Measurements from ENCODE around the gene TASOR. TPM values are rescaled to one million over a fixed set of nuclear protein-coding genes. Genes with fewer than 3 reads are reported as not detected.

Gene TASOR
- polyA plus RNA-seq, 1 of the 3 experiments (the other 2 are of a cell fraction), result 15.3 TPM

DNA sequence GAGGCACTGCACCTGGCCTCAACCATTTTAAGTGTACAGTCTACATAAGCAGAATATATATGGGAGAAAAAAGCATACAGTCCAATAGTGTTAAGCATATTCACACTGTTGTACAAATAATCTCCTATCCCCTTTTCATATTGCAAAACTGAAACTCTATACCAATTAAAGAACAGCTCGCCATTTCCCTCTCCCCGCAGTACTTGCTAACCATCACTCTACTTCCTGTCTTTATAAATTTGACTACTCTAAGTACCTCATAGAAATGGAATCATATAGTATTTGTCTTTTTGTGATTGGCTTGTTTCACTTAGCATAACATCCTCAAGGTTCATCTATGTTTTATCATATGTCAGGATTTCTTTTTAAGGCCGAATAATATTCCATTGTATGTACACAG, 21.6 kb upstream of the TASOR start:
- H3K9ac ChIP-seq, result no peak overlapping the region
- ChIA-PET CTCF (interaction anchor here (0.9 to 7.3 kb wide), 5 partner anchors 94 to 288 kb away, joined by 3 to 199 read pairs (median 3); partner anchors contain the start of gene ARHGEF3), POLR2A (no interaction called here)
- H3F3A ChIP-seq (replicated peaks; ENCODE audit: insufficient read depth), result no peaks in the 10 kb centered on the region
- 93% methylated on average over 3 of the region's 3 CpGs for WGBS (ENCODE audit: low lambda C conversion rate)
- no peak overlapping the region for H3K4me3 ChIP-seq (ENCODE audit: low read depth in 2 of 2, low read length in 1 of 2)
- no peak for DNase-seq
- H3K27me3 ChIP-seq (ENCODE audit: insufficient read depth), result no peaks in the 10 kb centered on the region
- H2AFZ ChIP-seq (ENCODE audit: low read depth), result no peak overlapping the region
- TF ChIP-seq, protein P1, sequence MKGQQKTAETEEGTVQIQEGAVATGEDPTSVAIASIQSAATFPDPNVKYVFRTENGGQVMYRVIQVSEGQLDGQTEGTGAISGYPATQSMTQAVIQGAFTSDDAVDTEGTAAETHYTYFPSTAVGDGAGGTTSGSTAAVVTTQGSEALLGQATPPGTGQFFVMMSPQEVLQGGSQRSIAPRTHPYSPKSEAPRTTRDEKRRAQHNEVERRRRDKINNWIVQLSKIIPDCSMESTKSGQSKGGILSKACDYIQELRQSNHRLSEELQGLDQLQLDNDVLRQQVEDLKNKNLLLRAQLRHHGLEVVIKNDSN (IDR thresholded peaks at IDR 0.05; ENCODE audit: borderline replicate concordance, low read depth), result no peak
- TF ChIP-seq RXRA (IDR thresholded peaks at IDR 0.05; ENCODE audit: borderline replicate concordance, low read depth) (no peak), SIN3A (IDR thresholded peaks at IDR 0.05; ENCODE audit: borderline replicate concordance, low read depth, low read length) (no peak), POLR2AphosphoS5 (IDR thresholded peaks at IDR 0.05; ENCODE audit: low read depth, low read length) (no peak), MEF2A (IDR thresholded peaks at IDR 0.05; ENCODE audit: borderline replicate concordance, low read depth) (no peak), RAD21 (IDR thresholded peaks at IDR 0.05; ENCODE audit: low read length) (no peak), CHD2 (IDR thresholded peaks at IDR 0.05; ENCODE audit: low read length, partially characterized antibody) (no peak), GABPA (IDR thresholded peaks at IDR 0.05; ENCODE audit: low read depth) (no peak), TEAD4 (IDR thresholded peaks at IDR 0.05; ENCODE audit: borderline replicate concordance, insufficient read depth) (no peak), TAF1 (IDR thresholded peaks at IDR 0.05; ENCODE audit: borderline replicate concordance, low read depth, low read length) (no peak), FOSL2 (IDR thresholded peaks at IDR 0.05; ENCODE audit: borderline replicate concordance, low read depth) (no peak)
- TF ChIP-seq, protein P2, sequence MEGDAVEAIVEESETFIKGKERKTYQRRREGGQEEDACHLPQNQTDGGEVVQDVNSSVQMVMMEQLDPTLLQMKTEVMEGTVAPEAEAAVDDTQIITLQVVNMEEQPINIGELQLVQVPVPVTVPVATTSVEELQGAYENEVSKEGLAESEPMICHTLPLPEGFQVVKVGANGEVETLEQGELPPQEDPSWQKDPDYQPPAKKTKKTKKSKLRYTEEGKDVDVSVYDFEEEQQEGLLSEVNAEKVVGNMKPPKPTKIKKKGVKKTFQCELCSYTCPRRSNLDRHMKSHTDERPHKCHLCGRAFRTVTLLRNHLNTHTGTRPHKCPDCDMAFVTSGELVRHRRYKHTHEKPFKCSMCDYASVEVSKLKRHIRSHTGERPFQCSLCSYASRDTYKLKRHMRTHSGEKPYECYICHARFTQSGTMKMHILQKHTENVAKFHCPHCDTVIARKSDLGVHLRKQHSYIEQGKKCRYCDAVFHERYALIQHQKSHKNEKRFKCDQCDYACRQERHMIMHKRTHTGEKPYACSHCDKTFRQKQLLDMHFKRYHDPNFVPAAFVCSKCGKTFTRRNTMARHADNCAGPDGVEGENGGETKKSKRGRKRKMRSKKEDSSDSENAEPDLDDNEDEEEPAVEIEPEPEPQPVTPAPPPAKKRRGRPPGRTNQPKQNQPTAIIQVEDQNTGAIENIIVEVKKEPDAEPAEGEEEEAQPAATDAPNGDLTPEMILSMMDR (IDR thresholded peaks at IDR 0.05), result no peak
- TF ChIP-seq, protein P3, sequence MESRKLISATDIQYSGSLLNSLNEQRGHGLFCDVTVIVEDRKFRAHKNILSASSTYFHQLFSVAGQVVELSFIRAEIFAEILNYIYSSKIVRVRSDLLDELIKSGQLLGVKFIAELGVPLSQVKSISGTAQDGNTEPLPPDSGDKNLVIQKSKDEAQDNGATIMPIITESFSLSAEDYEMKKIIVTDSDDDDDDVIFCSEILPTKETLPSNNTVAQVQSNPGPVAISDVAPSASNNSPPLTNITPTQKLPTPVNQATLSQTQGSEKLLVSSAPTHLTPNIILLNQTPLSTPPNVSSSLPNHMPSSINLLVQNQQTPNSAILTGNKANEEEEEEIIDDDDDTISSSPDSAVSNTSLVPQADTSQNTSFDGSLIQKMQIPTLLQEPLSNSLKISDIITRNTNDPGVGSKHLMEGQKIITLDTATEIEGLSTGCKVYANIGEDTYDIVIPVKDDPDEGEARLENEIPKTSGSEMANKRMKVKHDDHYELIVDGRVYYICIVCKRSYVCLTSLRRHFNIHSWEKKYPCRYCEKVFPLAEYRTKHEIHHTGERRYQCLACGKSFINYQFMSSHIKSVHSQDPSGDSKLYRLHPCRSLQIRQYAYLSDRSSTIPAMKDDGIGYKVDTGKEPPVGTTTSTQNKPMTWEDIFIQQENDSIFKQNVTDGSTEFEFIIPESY (IDR thresholded peaks at IDR 0.05; ENCODE audit: borderline replicate concordance, low read depth), result no peak
- H3K4me1 ChIP-seq (ENCODE audit: control insufficient read depth in 1 of 2, insufficient read depth in 2 of 2, low read depth in 1 of 2, low read length in 1 of 2), result no peaks in the 10 kb centered on the region
- no peaks in the 10 kb centered on the region for H3K36me3 ChIP-seq (replicated peaks in 1 of 2; ENCODE audit: control insufficient read depth in 1 of 2, insufficient read depth in 2 of 2, low read length in 1 of 2)
- H3K9me3 ChIP-seq, result no peaks in the 10 kb centered on the region
- H3K9me2 ChIP-seq, result no peaks in the 10 kb centered on the region
- H4K20me1 ChIP-seq (ENCODE audit: insufficient read depth), result no peaks in the 10 kb centered on the region
- no peak overlapping the region for H3K27ac ChIP-seq (ENCODE audit: low read depth in 2 of 2, low read length in 1 of 2)
- no peak overlapping the region for H3K4me2 ChIP-seq
- no peaks in the 10 kb centered on the region for H3K79me2 ChIP-seq (ENCODE audit: insufficient read depth)

All from SK-N-SH (cell line).